Peyer's patch (tissue), 4 donors: Measurements from ENCODE around the gene LZTFL1.

ENCODE experiments used
- POLR2A ChIP-seq, 2 donors: fragments of 450-650 bp; IDR thresholded peaks; one replicate each; pipeline ENCODE4 v1.5.1; 2017; ENCODE audit warnings: antibody characterized with exemption in 2 of 2, mild to moderate bottlenecking in 2 of 2, moderate library complexity in 2 of 2
- TF ChIP-seq, protein P1 (sequence below), 6 experiments: fragments of 450-650 bp in 4 of 6; fragments of 200-600 bp in 2 of 6; sonication (generic) in 1 of 6; IDR thresholded peaks; one replicate each; pipeline ENCODE4 v1.5.1; 2017 to 2019; ENCODE audit warnings: antibody characterized with exemption in 6 of 6, mild to moderate bottlenecking in 3 of 6, moderate library complexity in 1 of 6

DNA sequence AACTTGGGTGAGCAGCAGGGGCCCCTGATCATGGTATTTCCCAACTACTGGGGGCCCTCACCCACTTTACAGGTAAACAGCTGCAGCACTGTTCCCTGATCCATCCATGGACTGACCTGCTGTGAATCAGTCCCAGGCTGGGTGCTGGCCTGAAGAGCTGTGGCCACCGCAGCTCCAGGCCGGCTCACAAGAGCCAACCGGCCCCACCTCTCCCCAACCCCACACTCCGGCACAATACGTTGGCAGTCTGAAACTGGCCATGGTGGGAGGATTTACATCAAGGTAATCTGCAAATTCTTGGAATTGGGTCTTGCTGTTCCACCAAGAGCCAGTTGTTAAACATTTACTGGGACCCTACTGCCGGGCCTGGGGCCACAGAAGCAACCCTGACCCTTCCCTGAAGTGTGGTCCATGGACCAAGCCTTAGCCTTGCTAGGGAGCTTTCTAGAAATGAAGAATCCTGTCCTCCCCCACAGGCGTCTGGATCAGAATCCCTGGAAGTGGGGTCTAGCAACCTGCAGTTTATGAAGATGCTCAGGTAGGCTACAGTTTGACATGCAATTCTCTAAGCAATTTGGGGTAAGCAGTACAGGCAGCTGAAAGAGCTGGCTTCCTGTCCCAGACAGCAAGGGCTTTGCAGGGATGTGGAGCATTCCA lies 49.3 kb downstream of the LZTFL1 start:
- TF ChIP-seq, protein P1, sequence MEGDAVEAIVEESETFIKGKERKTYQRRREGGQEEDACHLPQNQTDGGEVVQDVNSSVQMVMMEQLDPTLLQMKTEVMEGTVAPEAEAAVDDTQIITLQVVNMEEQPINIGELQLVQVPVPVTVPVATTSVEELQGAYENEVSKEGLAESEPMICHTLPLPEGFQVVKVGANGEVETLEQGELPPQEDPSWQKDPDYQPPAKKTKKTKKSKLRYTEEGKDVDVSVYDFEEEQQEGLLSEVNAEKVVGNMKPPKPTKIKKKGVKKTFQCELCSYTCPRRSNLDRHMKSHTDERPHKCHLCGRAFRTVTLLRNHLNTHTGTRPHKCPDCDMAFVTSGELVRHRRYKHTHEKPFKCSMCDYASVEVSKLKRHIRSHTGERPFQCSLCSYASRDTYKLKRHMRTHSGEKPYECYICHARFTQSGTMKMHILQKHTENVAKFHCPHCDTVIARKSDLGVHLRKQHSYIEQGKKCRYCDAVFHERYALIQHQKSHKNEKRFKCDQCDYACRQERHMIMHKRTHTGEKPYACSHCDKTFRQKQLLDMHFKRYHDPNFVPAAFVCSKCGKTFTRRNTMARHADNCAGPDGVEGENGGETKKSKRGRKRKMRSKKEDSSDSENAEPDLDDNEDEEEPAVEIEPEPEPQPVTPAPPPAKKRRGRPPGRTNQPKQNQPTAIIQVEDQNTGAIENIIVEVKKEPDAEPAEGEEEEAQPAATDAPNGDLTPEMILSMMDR (IDR thresholded peaks at IDR 0.05): no peak
- TF ChIP-seq POLR2A (IDR thresholded peaks at IDR 0.05): no peak
